H1 (cell line): ENCODE measurements around the gene SAFB. TPM values are rescaled to one million over a fixed set of nuclear protein-coding genes. Genes with fewer than 3 reads are reported as not detected.

ENCODE experiments used
- CTCF ChIA-PET: fragments of 300-600 bp; sonication (Branson Sonifier 250); formaldehyde crosslinking; loops from one replicate; lab custom pipeline; 2021; ENCODE audit not compliant: partially characterized antibody; lab: Charles Lee
- POLR2A ChIA-PET: fragments of 300-600 bp; sonication (Branson Sonifier 250); formaldehyde crosslinking; loops from one replicate; lab custom pipeline; 2021; ENCODE audit warnings: inconsistent platforms; ENCODE audit not compliant: partially characterized antibody; lab: Charles Lee
- DNase-seq, 2 experiments: peaks; one replicate each; pipeline versions ENCODE4 v3.0.0 to v3.0.0-alpha.2; 2010 to 2022; ENCODE audit warnings: low spot score in 2 of 2, low read depth in 1 of 2, mixed read lengths in 1 of 2
- FAIRE-seq: peaks from 2 replicates; lab custom pipeline; 2011; peaks lifted over from hg19 to GRCh38; lab: Jason Lieb, UNC
- H2AFZ ChIP-seq: 2 replicates; pipeline ENCODE4 v1.8.1; 2012; ENCODE audit warnings: low read length, inconsistent platforms
- H2AK5ac ChIP-seq: 2 replicates; pipeline ENCODE4 v1.6.1; 2013; ENCODE audit warnings: low read depth, low read length
- H2BK120ac ChIP-seq: replicated peaks from 2 replicates; pipeline ENCODE3; 2013; ENCODE audit warnings: low read depth, low read length, inconsistent platforms
- H2BK12ac ChIP-seq: 2 replicates; pipeline ENCODE4 v1.6.1; 2013; ENCODE audit warnings: low read depth, low read length
- H2BK15ac ChIP-seq: 2 replicates; pipeline ENCODE4 v1.6.1; 2013; ENCODE audit warnings: low read length
- H2BK20ac ChIP-seq: 2 replicates; pipeline ENCODE4 v1.6.1; 2013; ENCODE audit warnings: low read length
- H2BK5ac ChIP-seq: 2 replicates; pipeline ENCODE4 v1.6.1; 2013; ENCODE audit warnings: low read depth, low read length
- H3K14ac ChIP-seq: 2 replicates; pipeline ENCODE4 v1.6.1; 2013; ENCODE audit warnings: inconsistent platforms; ENCODE audit not compliant: insufficient read length
- H3K18ac ChIP-seq: 2 replicates; pipeline ENCODE4 v1.6.1; 2013; ENCODE audit warnings: low read length; ENCODE audit errors: extremely low read depth
- H3K23ac ChIP-seq: 2 replicates; pipeline ENCODE4 v1.6.1; 2013; ENCODE audit warnings: inconsistent platforms; ENCODE audit not compliant: insufficient read length
- H3K23me2 ChIP-seq: 2 replicates; pipeline ENCODE4 v1.6.1; 2013; ENCODE audit warnings: low read depth, low read length
- H3K27ac ChIP-seq: 2 replicates; pipeline ENCODE4 v1.6.1; 2011; ENCODE audit warnings: low read depth, low read length, inconsistent platforms
- H3K27me3 ChIP-seq, 4 experiments: replicated peaks in 1 of 4; 1 replicate in 1 of 4; 2 replicates in 3 of 4; pipeline versions ENCODE4 v1.6.1 to v1.8.1; 2011 to 2013; ENCODE audit warnings: low read length in 3 of 4, mild to moderate bottlenecking in 3 of 4, inconsistent platforms in 2 of 4, mixed read lengths in 2 of 4, moderate library complexity in 1 of 4; ENCODE audit not compliant: control insufficient read depth in 3 of 4, insufficient read depth in 3 of 4; ENCODE audit errors: extremely low read depth in 1 of 4
- H3K36me3 ChIP-seq, 4 experiments: 2 replicates each; pipeline versions ENCODE4 v1.6.1 to v1.8.1; 2011 to 2013; ENCODE audit warnings: mild to moderate bottlenecking in 4 of 4, low read length in 3 of 4, moderate library complexity in 2 of 4, control low read depth in 1 of 4, inconsistent platforms in 1 of 4; ENCODE audit not compliant: insufficient read depth in 4 of 4, control insufficient read depth in 2 of 4
- H3K4ac ChIP-seq: replicated peaks from 2 replicates; pipeline ENCODE3; 2013; ENCODE audit warnings: low read length, low read depth, mixed read lengths, inconsistent platforms; ENCODE audit not compliant: insufficient read length
- H3K4me1 ChIP-seq, 4 experiments: replicated peaks in 1 of 4; 1 replicate in 1 of 4; 2 replicates in 3 of 4; pipeline versions ENCODE4 v1.6.1 to v1.8.1; 2011 to 2013; ENCODE audit warnings: low read length in 3 of 4, inconsistent platforms in 2 of 4, mixed read lengths in 1 of 4; ENCODE audit not compliant: insufficient read depth in 4 of 4, control insufficient read depth in 3 of 4
- H3K4me2 ChIP-seq, 2 experiments: 2 replicates each; pipeline versions ENCODE4 v1.6.1 to v1.8.1; 2011 to 2013; ENCODE audit warnings: low read depth in 2 of 2, low read length in 2 of 2, control low read depth in 1 of 2, inconsistent platforms in 1 of 2, mild to moderate bottlenecking in 1 of 2; ENCODE audit not compliant: insufficient read depth in 1 of 2
- H3K4me3 ChIP-seq, 4 experiments: fragments of 200-600, 300-600 bp in 1 of 4; sonication (generic), shearing (Covaris generic), sonication (Bioruptor Twin) in 1 of 4; 2 replicates each; pipeline versions ENCODE4 v1.5.1 to v1.8.1; 2011 to 2016; ENCODE audit warnings: low read length in 4 of 4, low read depth in 3 of 4, control low read depth in 2 of 4, inconsistent platforms in 2 of 4, mild to moderate bottlenecking in 2 of 4, mixed read lengths in 1 of 4, moderate library complexity in 1 of 4; ENCODE audit not compliant: insufficient read depth in 2 of 4; ENCODE audit errors: extremely low read depth in 1 of 4
- H3K56ac ChIP-seq: replicated peaks from 2 replicates; pipeline ENCODE3; 2013; ENCODE audit warnings: low read depth, mild to moderate bottlenecking, mixed read lengths, low read length, inconsistent platforms; ENCODE audit not compliant: insufficient read length
- H3K79me1 ChIP-seq: 2 replicates; pipeline ENCODE4 v1.6.1; 2013; ENCODE audit warnings: low read depth, low read length, control low read depth
- H3K79me2 ChIP-seq, 2 experiments: 2 replicates each; pipeline versions ENCODE4 v1.6.1 to v1.8.1; 2012 to 2013; ENCODE audit warnings: low read length in 2 of 2, mild to moderate bottlenecking in 2 of 2, inconsistent platforms in 1 of 2; ENCODE audit not compliant: insufficient read depth in 2 of 2, control insufficient read depth in 1 of 2
- H3K9ac ChIP-seq, 4 experiments: replicated peaks in 1 of 4; 1 replicate in 1 of 4; 2 replicates in 3 of 4; pipeline versions ENCODE4 v1.6.1 to v1.8.1; 2011 to 2013; ENCODE audit warnings: low read depth in 3 of 4, low read length in 3 of 4, control low read depth in 2 of 4, mild to moderate bottlenecking in 2 of 4, moderate library complexity in 2 of 4, inconsistent platforms in 1 of 4; ENCODE audit errors: extremely low read depth in 1 of 4
- H3K9me3 ChIP-seq, 2 experiments: 2 replicates each; pipeline versions ENCODE4 v1.6.1 to v1.8.1; 2012 to 2013; ENCODE audit warnings: mild to moderate bottlenecking in 2 of 2, moderate library complexity in 2 of 2, control low read depth in 1 of 2, inconsistent platforms in 1 of 2, low read depth in 1 of 2, low read length in 1 of 2, mixed read lengths in 1 of 2; ENCODE audit not compliant: insufficient read depth in 2 of 2
- H4K20me1 ChIP-seq, 2 experiments: replicated peaks in 1 of 2; 2 replicates each; pipeline versions ENCODE3 to v1.8.1; 2011 to 2013; ENCODE audit warnings: inconsistent platforms in 2 of 2, low read length in 2 of 2, mild to moderate bottlenecking in 1 of 2; ENCODE audit not compliant: insufficient read depth in 2 of 2, control insufficient read depth in 1 of 2
- H4K5ac ChIP-seq: 2 replicates; pipeline ENCODE4 v1.6.1; 2013; ENCODE audit warnings: low read length, low read depth, mixed read lengths, inconsistent platforms; ENCODE audit not compliant: insufficient read length
- H4K8ac ChIP-seq: 2 replicates; pipeline ENCODE4 v1.8.0; 2013; ENCODE audit warnings: mild to moderate bottlenecking, moderate library complexity, low read length, inconsistent platforms; ENCODE audit not compliant: insufficient read depth; ENCODE audit errors: extremely low read depth
- H4K91ac ChIP-seq: replicated peaks from 2 replicates; pipeline ENCODE3; 2013; ENCODE audit warnings: low read length, mixed read lengths, inconsistent platforms; ENCODE audit not compliant: insufficient read length
- CBX5 ChIP-seq: fragments of 300-800, 300-1000 bp; sonication (generic); IDR thresholded peaks from 2 replicates; pipeline ENCODE4 v1.7.1; 2016; ENCODE audit warnings: antibody characterized with exemption, low read length, low read depth
- CEBPB ChIP-seq: IDR thresholded peaks from 2 replicates; pipeline ENCODE4 v1.6.1; 2012; ENCODE audit warnings: low read depth, low read length
- CHD2 ChIP-seq: IDR thresholded peaks from 2 replicates; pipeline ENCODE4 v1.6.1; 2012; ENCODE audit warnings: low read length, improper control_type of control experiment
- JUN ChIP-seq: IDR thresholded peaks from 2 replicates; pipeline ENCODE4 v1.6.1; 2011; ENCODE audit warnings: low read depth, mild to moderate bottlenecking, improper control_type of control experiment, low read length
- RFX5 ChIP-seq: IDR thresholded peaks from 2 replicates; pipeline ENCODE4 v1.6.1; 2011; ENCODE audit warnings: low read depth, low read length, improper control_type of control experiment, borderline replicate concordance
- RXRA ChIP-seq: IDR thresholded peaks from 2 replicates; pipeline ENCODE4 v1.6.1; 2011; ENCODE audit warnings: low read depth, mild to moderate bottlenecking, low read length, moderate library complexity; ENCODE audit not compliant: insufficient read depth
- SIRT6 ChIP-seq: IDR thresholded peaks from one replicate; pipeline ENCODE4 v1.7.1; 2012; ENCODE audit warnings: low read length, inconsistent platforms
- SP4 ChIP-seq: IDR thresholded peaks from 2 replicates; pipeline ENCODE4 v1.6.1; 2012; ENCODE audit warnings: low read length, inconsistent platforms
- SRF ChIP-seq: IDR thresholded peaks from 2 replicates; pipeline ENCODE4 v1.6.1; 2011; ENCODE audit warnings: mild to moderate bottlenecking, low read depth, low read length, moderate library complexity
- TAF7 ChIP-seq: optimal IDR thresholded peaks from 2 replicates; pipeline ENCODE3; 2011; ENCODE audit warnings: low read depth, mild to moderate bottlenecking, inconsistent platforms, low read length, moderate library complexity, borderline replicate concordance
- TBP ChIP-seq: IDR thresholded peaks from 2 replicates; pipeline ENCODE4 v1.6.1; 2011; ENCODE audit warnings: low read depth, low read length, improper control_type of control experiment
- WGBS, 2 experiments: shearing (Covaris generic) in 1 of 2; methylation state at CpG; one replicate each; pipeline versions ENCODE4 v1.1.6 to v1.1.7; 2013 to 2015; ENCODE audit warnings: low lambda C conversion rate in 2 of 2, mixed read lengths in 2 of 2, inconsistent platforms in 1 of 2, low coverage in 1 of 2, missing lambda C conversion rate in 1 of 2; ENCODE audit not compliant: insufficient replicate concordance in 2 of 2, insufficient coverage in 1 of 2, insufficient read length in 1 of 2; ENCODE audit errors: extremely low coverage in 1 of 2, missing lambda C conversion rate in 1 of 2; 5-methylcytosine and 5-hydroxymethylcytosine counted together
- polyA plus RNA-seq, 7 experiments: library from polyadenylated mRNA; depleted of rRNA in 3 of 7; stranded (reverse) in 5 of 7; unstranded in 2 of 7; fragments of >200 nt in 5 of 7; fragments of 200-250 nt in 2 of 7; gene quantifications; 1 replicate in 5 of 7; 2 replicates in 1 of 7; 4 replicates in 1 of 7; pipeline versions ENCODE4 v1.2.1 to v1.2.3, GENCODE V29; 2011 to 2013; ENCODE audit warnings: missing spikeins in 2 of 7, mixed read lengths in 2 of 7
- total RNA-seq: library from RNA; stranded (reverse); fragmentation: NEBNext Ultra II Directional; extraction: Animal tissue kit (Norgen Biotek cat#: 25700); gene quantifications from 2 replicates; pipeline ENCODE4 v1.2.1, GENCODE V29; 2021
- TF ChIP-seq, protein P1 (sequence below): IDR thresholded peaks from 2 replicates; pipeline ENCODE4 v1.6.1; 2012; ENCODE audit warnings: inconsistent platforms

The SAFB gene
- total and polyA plus RNA-seq, 2 of the 8 experiments (the other 6 are each of a cell fraction or from before 2014, with no cell fraction given): 27.0 to 110 TPM

DNA sequence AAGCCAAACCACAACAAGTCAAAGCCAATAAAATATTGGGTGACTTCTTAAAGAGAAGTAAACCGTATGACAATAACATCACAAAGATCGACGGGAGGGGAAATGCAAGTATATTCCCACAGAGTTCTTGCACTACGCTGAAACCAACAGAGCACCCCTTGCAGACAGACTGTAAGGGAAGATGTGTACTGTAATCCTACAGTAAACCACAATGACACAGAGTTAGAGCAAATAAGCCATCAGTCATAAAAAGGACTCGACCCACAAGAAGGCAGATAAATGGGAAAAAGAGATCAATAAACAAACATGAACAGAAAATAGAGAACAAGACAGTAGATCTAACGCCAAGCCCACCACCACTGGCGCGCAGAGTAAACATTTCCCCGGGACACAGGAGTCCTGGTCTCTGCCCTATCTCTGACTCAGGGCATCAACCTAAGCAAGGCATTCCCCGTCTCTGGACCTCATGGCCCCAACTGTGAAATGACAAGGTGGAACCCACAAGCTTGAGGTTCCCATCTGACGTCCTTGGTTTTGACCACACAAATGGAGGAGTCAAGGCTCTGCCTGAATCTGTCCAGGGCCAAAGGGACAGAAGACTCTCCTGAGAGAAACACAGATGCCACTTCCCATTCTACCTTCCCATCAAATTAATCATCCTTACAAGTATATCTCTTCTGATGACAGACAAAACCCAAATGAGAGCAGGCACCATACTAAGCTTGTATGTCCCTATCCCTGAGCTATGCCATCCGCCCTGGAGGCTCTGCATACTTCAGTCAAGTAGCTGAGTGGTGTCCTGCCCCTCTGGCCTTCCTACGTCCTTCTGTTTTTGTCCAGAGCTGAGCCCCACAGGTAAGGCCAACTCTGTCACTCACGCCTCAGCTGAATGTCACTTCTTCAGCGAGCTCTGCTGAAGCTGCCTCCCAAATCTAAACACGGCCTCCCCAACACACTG, 15.3 kb upstream of the SAFB start:
- CTCF ChIA-PET: no interaction called here
- H3K79me1 ChIP-seq: peaks cover 3% of the 10 kb centered on the region; the same call in 1 of the 2 replicates
- H4K5ac ChIP-seq: no peak overlapping the region
- H3K36me3 ChIP-seq: peaks cover 36 to 77% (median 66%) of the 10 kb centered on the region in 4 experiments
- H2BK20ac ChIP-seq: no peak overlapping the region
- H2AK5ac ChIP-seq: no peak overlapping the region
- no peak overlapping the region for H3K27ac ChIP-seq
- no peak overlapping the region for H2AFZ ChIP-seq
- FAIRE-seq (no peak), DNase-seq (no peak)
- no peak overlapping the region for H3K18ac ChIP-seq
- no peak overlapping the region for H3K4me3 ChIP-seq
- H4K20me1 ChIP-seq: peaks cover 10 to 15% of the 10 kb centered on the region in 2 experiments
- H3K9me3 ChIP-seq: no peaks in the 10 kb centered on the region
- H3K27me3 ChIP-seq: no peaks in the 10 kb centered on the region
- H3K23ac ChIP-seq: no peak overlapping the region
- H2BK5ac ChIP-seq: no peak overlapping the region
- no peak overlapping the region for H4K91ac ChIP-seq
- no peak overlapping the region for H3K4ac ChIP-seq
- H3K56ac ChIP-seq: no peak overlapping the region
- H3K9ac ChIP-seq: no peak overlapping the region
- H3K14ac ChIP-seq: no peak overlapping the region
- no peak overlapping the region for H3K4me2 ChIP-seq
- H3K4me1 ChIP-seq: no peaks in the 10 kb centered on the region
- H4K8ac ChIP-seq: no peak overlapping the region
- H3K79me2 ChIP-seq: peaks cover 0 to 17% of the 10 kb centered on the region in 2 experiments; a peak in 3 of 4 replicates
- POLR2A ChIA-PET: interaction anchor here (0.9 to 1.4 kb wide), 5 partner anchors 9 to 15 kb away, joined by 3 to 5 read pairs (median 3); partner anchors contain the start of genes SAFB and SAFB2
- 90% methylated on average over 16 of the region's 16 CpGs; no CpG with 5 or more reads in 1 of the 2 experiments for WGBS, 2 experiments
- H2BK15ac ChIP-seq: no peak overlapping the region
- H2BK120ac ChIP-seq: no peak overlapping the region
- H2BK12ac ChIP-seq: no peak overlapping the region
- no peaks in the 10 kb centered on the region for H3K23me2 ChIP-seq
- no peak for TF ChIP-seq CEBPB
- TF ChIP-seq, protein P1, sequence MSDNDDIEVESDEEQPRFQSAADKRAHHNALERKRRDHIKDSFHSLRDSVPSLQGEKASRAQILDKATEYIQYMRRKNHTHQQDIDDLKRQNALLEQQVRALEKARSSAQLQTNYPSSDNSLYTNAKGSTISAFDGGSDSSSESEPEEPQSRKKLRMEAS: no peak
- TF ChIP-seq SIRT6: no peak
- no peak for TF ChIP-seq SRF
- TF ChIP-seq TAF7: no peak
- no peak for TF ChIP-seq JUN
- no peak for TF ChIP-seq RXRA
- TF ChIP-seq TBP: no peak
- TF ChIP-seq CHD2: no peak
- no peak for TF ChIP-seq SP4
- TF ChIP-seq CBX5: no peak
- no peak for TF ChIP-seq RFX5
